MV-4-11 (cell line): ENCODE data around the gene LRTM2.

Source experiments
- DNase-seq: peaks from one replicate; lab custom pipeline; 2025; lab: John Stamatoyannopoulos, UW

LRTM2 gene

GRCh38 chr12:1842905-1843640, 22.7 kb downstream of the LRTM2 start:
- DNase-seq = no peak

- DNase-seq = no peak
Observed at GRCh38 chr12:1843641-1844005, 23.3 kb downstream of the LRTM2 start.

GRCh38 chr12:1844223-1844622, 23.9 kb downstream of the LRTM2 start:
- no peak for DNase-seq

GRCh38 chr12:1844661-1845409, 24.5 kb downstream of the LRTM2 start:
- no peak for DNase-seq

- DNase-seq = no peak
Observed at GRCh38 chr12:1845427-1845826, 25.1 kb downstream of the LRTM2 start.

GRCh38 chr12:1845886-1846285, 25.5 kb downstream of the LRTM2 start:
- DNase-seq = no peak

- DNase-seq = no peak
Observed at GRCh38 chr12:1846421-1847405, 26.3 kb downstream of the LRTM2 start.

- no peak for DNase-seq
Observed at GRCh38 chr12:1847411-1847810, 27.0 kb downstream of the LRTM2 start.

GRCh38 chr12:1848146-1848545, 27.8 kb downstream of the LRTM2 start:
- no peak for DNase-seq

- DNase-seq = no peak
Observed at GRCh38 chr12:1848745-1849144, 28.4 kb downstream of the LRTM2 start.

GRCh38 chr12:1851151-1851701, 30.9 kb downstream of the LRTM2 start:
- DNase-seq = peak; percentile 17

GRCh38 chr12:1852076-1852475, 31.7 kb downstream of the LRTM2 start:
- peak; percentile 40 for DNase-seq

GRCh38 chr12:1853716-1854115, 33.4 kb downstream of the LRTM2 start:
- no peak for DNase-seq

- DNase-seq = no peak
Observed at GRCh38 chr12:1855241-1855640, 34.9 kb downstream of the LRTM2 start.

GRCh38 chr12:1857086-1857485, 36.7 kb downstream of the LRTM2 start:
- no peak for DNase-seq

GRCh38 chr12:1857821-1858220, 37.5 kb downstream of the LRTM2 start:
- DNase-seq = no peak

GRCh38 chr12:1858456-1858855, 38.1 kb downstream of the LRTM2 start:
- no peak for DNase-seq

GRCh38 chr12:1859643-1860042, 39.3 kb downstream of the LRTM2 start:
- DNase-seq = no peak

GRCh38 chr12:1862973-1863372, 42.6 kb downstream of the LRTM2 start:
- no peak for DNase-seq

- DNase-seq = no peak
Observed at GRCh38 chr12:1863823-1864222, 43.5 kb downstream of the LRTM2 start.

- DNase-seq = no peak
Observed at GRCh38 chr12:1864456-1864855, 44.1 kb downstream of the LRTM2 start.

- DNase-seq = no peak
Observed at GRCh38 chr12:1864867-1865266, 44.5 kb downstream of the LRTM2 start.
